GM12878 (cell line): ENCODE results near the gene GPR87. TPM values are rescaled to one million over a fixed set of nuclear protein-coding genes. Genes with fewer than 3 reads are reported as not detected.

Source experiments
- CEBPB ChIP-seq, 2 experiments: fragments of 150-350 bp in 1 of 2; IDR thresholded peaks; 2 replicates each; pipeline ENCODE4 v1.6.1; 2012 to 2014; ENCODE audit warnings: low read depth in 2 of 2, low read length in 2 of 2, borderline replicate concordance in 1 of 2, inconsistent platforms in 1 of 2
- CEBPZ ChIP-seq: fragments of 150-350 bp; IDR thresholded peaks from 2 replicates; pipeline ENCODE4 v1.6.1; 2016; ENCODE audit warnings: low read depth, low read length
- KAT2A ChIP-seq: conservative IDR thresholded peaks from 2 replicates; pipeline ENCODE4 v1.6.1; 2011; ENCODE audit warnings: low read depth, low read length; ENCODE audit not compliant: control insufficient read depth
- MYC ChIP-seq: IDR thresholded peaks from 2 replicates; pipeline ENCODE4 v1.6.1; 2011; ENCODE audit warnings: mild to moderate bottlenecking, low read length, moderate library complexity, inconsistent platforms; ENCODE audit not compliant: insufficient read depth, insufficient replicate concordance, insufficient read length, severe bottlenecking
- NKRF ChIP-seq: fragments of 450-650 bp; conservative IDR thresholded peaks from 2 replicates; pipeline ENCODE4 v1.6.1; 2017; ENCODE audit warnings: mild to moderate bottlenecking, moderate library complexity
- PAX5 ChIP-seq: IDR thresholded peaks from 2 replicates; pipeline ENCODE4 v1.6.1; 2011; ENCODE audit warnings: low read depth, low read length, borderline replicate concordance
- ZBED1 ChIP-seq: IDR thresholded peaks from 2 replicates; pipeline ENCODE4 v1.6.1; 2016; ENCODE audit warnings: borderline replicate concordance
- polyA plus RNA-seq, 11 experiments: library from polyadenylated mRNA; depleted of rRNA in 4 of 11; unstranded in 6 of 11; stranded (reverse) in 5 of 11; fragments of >200 nt; fragmentation: Nextera tagmentation in 4 of 11; fragmentation: Illumina TruSeq in 1 of 11; extraction: Ambion mirVana in 4 of 11; extraction: Trizol in 1 of 11; gene quantifications; 1 replicate in 1 of 11; 2 replicates in 10 of 11; pipeline versions ENCODE4 v1.2.1 to v1.2.3, GENCODE V29; 2011 to 2016; ENCODE audit warnings: inconsistent platforms in 2 of 11, missing spikeins in 2 of 11, low read depth in 1 of 11
- total RNA-seq, 4 experiments: library from RNA; depleted of rRNA in 3 of 4; stranded (reverse); fragments of >200 nt in 3 of 4; fragmentation: Illumina TruSeq in 1 of 4; extraction: Trizol in 1 of 4; gene quantifications; 2 replicates each; pipeline versions ENCODE4 v1.2.1 to v1.2.3, GENCODE V29; 2013 to 2021

The GPR87 gene
- total and polyA plus RNA-seq, 10 of the 15 experiments (the other 5 are each of a cell fraction or from before 2014, with no cell fraction given): 0.06 to 0.27 (median 0.16) TPM; not detected in 5

DNA sequence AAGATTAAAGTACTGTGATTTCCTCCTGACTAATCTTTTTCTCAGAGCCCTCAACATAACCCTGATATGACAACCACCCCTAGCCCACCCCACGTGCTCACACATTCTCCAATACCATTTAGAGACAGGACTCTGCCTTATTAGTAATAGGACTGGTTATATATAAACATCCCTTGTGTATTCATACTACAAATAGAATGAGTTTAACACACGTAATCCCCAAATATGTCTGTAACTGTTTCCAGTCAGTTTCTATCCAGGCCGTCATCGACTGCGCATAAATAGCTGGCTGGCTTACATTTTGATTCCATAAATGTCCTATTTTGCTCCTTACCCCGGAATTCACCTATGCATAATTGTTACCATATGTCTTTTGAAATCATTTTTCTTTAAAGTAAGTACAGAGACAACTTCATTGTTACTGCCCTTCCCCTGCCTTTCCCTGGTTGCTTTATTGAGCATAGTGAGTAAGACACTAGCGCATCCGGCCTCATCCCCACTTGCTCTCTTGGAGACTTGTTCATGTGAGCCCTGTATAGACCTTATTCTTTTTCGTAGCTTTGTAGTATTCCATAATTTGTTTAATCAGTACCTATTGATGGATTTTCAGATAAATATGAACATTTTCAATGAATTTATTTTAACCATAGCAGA lies 34.8 kb downstream of the GPR87 start (continued):
- TF ChIP-seq KAT2A: no peak
- TF ChIP-seq CEBPB (IDR thresholded peaks at IDR 0.05; ENCODE audit: borderline replicate concordance in 1 of 2, low read depth in 2 of 2, low read length in 2 of 2): no peak
- no peak for TF ChIP-seq ZBED1
- TF ChIP-seq PAX5: no peak
- TF ChIP-seq CEBPZ: no peak
- TF ChIP-seq MYC: no peak
- TF ChIP-seq NKRF: no peak
